ENCODE measurements around the gene BCL11A.

Gene BCL11A

DNA sequence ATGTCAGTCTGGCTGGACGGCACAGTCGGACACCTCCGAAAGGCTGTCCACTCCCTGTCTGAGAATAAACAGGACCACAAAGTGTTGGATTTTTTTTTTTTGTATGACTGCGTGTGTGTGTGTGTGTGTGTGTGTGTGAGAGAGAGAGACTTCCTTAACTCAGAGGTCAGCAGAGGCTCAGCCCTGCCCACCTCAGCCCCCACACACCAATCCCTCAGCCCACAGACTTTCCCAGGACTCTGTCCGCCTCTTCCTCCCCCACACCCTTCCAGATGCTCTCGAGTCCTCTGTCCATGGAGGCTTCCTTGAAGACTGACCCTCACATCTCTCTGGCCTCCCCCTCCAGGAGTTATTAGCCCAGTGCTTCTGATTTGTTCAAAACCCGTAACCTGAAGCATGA is 147.3 kb downstream of the BCL11A start:
- no peak for DNase-seq (ENCODE audit: low spot score)

DNA sequence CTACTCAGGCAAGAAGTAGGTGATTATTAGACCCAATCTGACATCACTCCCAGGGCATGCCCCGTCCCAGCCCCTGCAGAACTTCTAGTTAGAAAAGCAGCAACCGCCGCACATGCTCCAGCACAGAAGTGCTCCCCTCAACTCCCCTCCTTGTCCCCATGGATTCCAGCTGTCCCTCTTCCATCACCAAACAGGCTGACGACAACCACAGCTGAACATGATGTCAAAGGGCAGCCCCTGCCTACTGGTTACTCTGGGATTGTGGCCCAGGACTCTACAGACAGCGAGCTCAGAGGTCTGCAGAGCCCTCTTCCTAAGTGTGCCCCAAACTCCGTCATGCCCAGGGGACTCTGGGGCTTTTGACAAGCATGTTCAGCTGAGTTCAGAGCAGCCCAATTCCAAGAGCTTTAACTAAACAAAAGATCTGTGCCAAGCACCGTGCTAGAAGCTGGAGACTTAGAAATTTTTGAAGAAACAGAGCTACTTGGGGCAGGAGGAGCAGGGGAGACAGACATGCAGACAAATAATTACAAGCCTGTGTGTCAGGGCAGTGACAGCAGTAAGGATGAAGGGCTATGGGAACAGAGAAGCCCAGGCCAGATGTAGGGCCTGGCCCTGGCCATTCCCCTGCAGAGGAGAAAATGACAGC is 148.1 kb downstream of the BCL11A start:
- no peak for DNase-seq (ENCODE audit: low spot score)

Measured in hematopoietic multipotent progenitor cell treated with erythropoietin and hydrocortisone succinate and interleukin-3 and kit ligand, for 17 days (in vitro differentiated cells).